H1 (cell line): ENCODE results near the gene MOB3B. TPM values are rescaled to one million over a fixed set of nuclear protein-coding genes. Genes with fewer than 3 reads are reported as not detected.

Experiments
- CTCF ChIP-seq, 3 experiments: IDR thresholded peaks; 1 replicate in 2 of 3; 2 replicates in 1 of 3; pipeline versions ENCODE4 v1.5.1 to v1.6.1; 2011; ENCODE audit warnings: low read length in 3 of 3, mild to moderate bottlenecking in 3 of 3, inconsistent platforms in 2 of 3, low read depth in 1 of 3, moderate library complexity in 1 of 3; ENCODE audit not compliant: insufficient read depth in 1 of 3; ENCODE audit errors: control extremely low read depth in 1 of 3
- polyA plus RNA-seq, 7 experiments: library from polyadenylated mRNA; depleted of rRNA in 3 of 7; stranded (reverse) in 5 of 7; unstranded in 2 of 7; fragments of >200 nt in 5 of 7; fragments of 200-250 nt in 2 of 7; gene quantifications; 1 replicate in 5 of 7; 2 replicates in 1 of 7; 4 replicates in 1 of 7; pipeline versions ENCODE4 v1.2.1 to v1.2.3, GENCODE V29; 2011 to 2013; ENCODE audit warnings: missing spikeins in 2 of 7, mixed read lengths in 2 of 7
- total RNA-seq: library from RNA; stranded (reverse); fragmentation: NEBNext Ultra II Directional; extraction: Animal tissue kit (Norgen Biotek cat#: 25700); gene quantifications from 2 replicates; pipeline ENCODE4 v1.2.1, GENCODE V29; 2021

The MOB3B gene
- total and polyA plus RNA-seq, 2 of the 8 experiments (the other 6 are each of a cell fraction or from before 2014, with no cell fraction given), result 12.7 to 16.1 TPM

- TF ChIP-seq CTCF (IDR thresholded peaks at IDR 0.05; ENCODE audit: control extremely low read depth in 1 of 3, insufficient read depth in 1 of 3, low read depth in 1 of 3, low read length in 3 of 3), result no peak
These were observed 138.3 kb downstream of the MOB3B start (continued) for GRCh38 chr9:27391040-27391895.
